ENCODE results near the gene USP13.

Gene USP13

DNA sequence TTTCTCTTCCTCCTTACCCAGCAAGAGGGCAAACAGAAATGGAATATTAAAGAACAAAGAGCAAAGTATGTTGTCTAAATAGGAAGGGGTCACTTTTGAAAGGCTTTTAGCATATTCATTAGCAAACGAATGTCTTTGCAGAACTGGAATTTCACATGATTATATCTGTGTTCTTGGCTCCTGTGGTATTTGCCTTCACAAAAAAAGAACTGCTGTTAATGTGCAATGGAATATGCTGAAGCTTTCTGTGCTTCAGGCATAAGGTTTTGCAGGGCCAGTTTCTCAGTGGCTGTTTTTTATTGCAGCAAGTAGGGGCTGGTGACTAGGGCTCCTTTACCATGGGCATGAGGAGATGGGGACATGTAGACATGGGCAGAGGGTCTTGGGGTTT, 173.4 kb downstream of the USP13 start:
- no peak for ATAC-seq (ENCODE audit: low read depth)
- no peaks in the 10 kb centered on the region for H3K36me3 ChIP-seq (ENCODE audit: low read depth)
- H3K4me3 ChIP-seq (ENCODE audit: severe bottlenecking): no peak overlapping the region
- no peak for DNase-seq (ENCODE audit: low spot score)
- no peaks in the 10 kb centered on the region for H3K4me1 ChIP-seq (ENCODE audit: insufficient read depth, poor library complexity, severe bottlenecking)
- no peaks in the 10 kb centered on the region for H3K27me3 ChIP-seq (ENCODE audit: insufficient read depth, poor library complexity, severe bottlenecking)
- H3K27ac ChIP-seq (ENCODE audit: poor library complexity, severe bottlenecking): no peak overlapping the region
- TF ChIP-seq, protein P1, sequence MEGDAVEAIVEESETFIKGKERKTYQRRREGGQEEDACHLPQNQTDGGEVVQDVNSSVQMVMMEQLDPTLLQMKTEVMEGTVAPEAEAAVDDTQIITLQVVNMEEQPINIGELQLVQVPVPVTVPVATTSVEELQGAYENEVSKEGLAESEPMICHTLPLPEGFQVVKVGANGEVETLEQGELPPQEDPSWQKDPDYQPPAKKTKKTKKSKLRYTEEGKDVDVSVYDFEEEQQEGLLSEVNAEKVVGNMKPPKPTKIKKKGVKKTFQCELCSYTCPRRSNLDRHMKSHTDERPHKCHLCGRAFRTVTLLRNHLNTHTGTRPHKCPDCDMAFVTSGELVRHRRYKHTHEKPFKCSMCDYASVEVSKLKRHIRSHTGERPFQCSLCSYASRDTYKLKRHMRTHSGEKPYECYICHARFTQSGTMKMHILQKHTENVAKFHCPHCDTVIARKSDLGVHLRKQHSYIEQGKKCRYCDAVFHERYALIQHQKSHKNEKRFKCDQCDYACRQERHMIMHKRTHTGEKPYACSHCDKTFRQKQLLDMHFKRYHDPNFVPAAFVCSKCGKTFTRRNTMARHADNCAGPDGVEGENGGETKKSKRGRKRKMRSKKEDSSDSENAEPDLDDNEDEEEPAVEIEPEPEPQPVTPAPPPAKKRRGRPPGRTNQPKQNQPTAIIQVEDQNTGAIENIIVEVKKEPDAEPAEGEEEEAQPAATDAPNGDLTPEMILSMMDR (IDR thresholded peaks at IDR 0.05; ENCODE audit: poor library complexity, severe bottlenecking): no peak
- no peaks in the 10 kb centered on the region for H3K9me3 ChIP-seq (ENCODE audit: severe bottlenecking)

DNA sequence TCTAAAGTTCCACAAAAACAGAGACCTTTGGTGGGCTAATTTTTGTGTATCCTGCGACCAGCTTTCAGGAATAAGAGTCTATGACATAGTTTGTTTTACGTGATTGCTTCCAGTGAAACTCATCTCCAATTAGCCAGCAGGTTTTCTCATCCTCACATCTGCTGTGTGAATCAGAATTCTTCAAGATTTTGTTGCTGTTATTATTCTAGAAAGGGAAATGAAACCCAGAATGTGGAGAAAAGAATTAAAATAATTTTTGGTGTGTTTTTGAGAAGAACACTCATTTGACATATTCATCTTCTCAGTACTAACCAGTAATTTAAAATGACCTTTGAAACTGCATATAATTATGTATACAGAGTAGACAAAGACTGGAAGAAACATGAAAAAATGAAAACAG, 175.9 kb downstream of the USP13 start:
- H3K27me3 ChIP-seq (ENCODE audit: insufficient read depth, poor library complexity, severe bottlenecking): no peaks in the 10 kb centered on the region
- no peaks in the 10 kb centered on the region for H3K36me3 ChIP-seq (ENCODE audit: low read depth)
- no peaks in the 10 kb centered on the region for H3K4me1 ChIP-seq (ENCODE audit: insufficient read depth, poor library complexity, severe bottlenecking)
- H3K9me3 ChIP-seq (ENCODE audit: severe bottlenecking): no peaks in the 10 kb centered on the region
- DNase-seq (ENCODE audit: low spot score): no peak
- TF ChIP-seq, protein P1 (IDR thresholded peaks at IDR 0.05; ENCODE audit: poor library complexity, severe bottlenecking): no peak
- H3K27ac ChIP-seq (ENCODE audit: poor library complexity, severe bottlenecking): no peak overlapping the region
- ATAC-seq (ENCODE audit: low read depth): no peak
- H3K4me3 ChIP-seq (ENCODE audit: severe bottlenecking): no peak overlapping the region

DNA sequence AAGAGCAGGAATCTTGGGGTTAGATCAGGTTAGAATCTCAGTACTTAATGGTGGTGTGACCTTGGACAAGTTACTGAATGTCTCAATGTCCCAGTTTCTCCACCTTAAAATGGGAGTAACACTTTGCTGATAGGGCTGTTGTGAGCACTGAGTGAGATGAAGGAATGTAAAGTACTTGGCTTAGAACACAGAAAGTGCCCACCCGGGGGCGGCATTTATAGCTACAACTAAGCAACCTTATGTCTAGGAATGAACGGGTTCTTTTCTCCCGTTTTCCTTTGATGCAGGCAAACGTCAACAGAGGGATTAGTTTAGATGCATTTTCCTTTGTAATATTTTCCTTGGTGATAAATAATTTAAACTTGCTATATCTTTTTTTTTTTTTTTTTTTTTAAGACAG, 176.6 kb downstream of the USP13 start:
- ATAC-seq (ENCODE audit: low read depth) (no peak), DNase-seq (ENCODE audit: low spot score) (no peak)
- no peak overlapping the region for H3K27ac ChIP-seq (ENCODE audit: poor library complexity, severe bottlenecking)
- TF ChIP-seq, protein P1 (IDR thresholded peaks at IDR 0.05; ENCODE audit: poor library complexity, severe bottlenecking): no peak
- H3K27me3 ChIP-seq (ENCODE audit: insufficient read depth, poor library complexity, severe bottlenecking): no peaks in the 10 kb centered on the region
- no peaks in the 10 kb centered on the region for H3K4me1 ChIP-seq (ENCODE audit: insufficient read depth, poor library complexity, severe bottlenecking)
- H3K9me3 ChIP-seq (ENCODE audit: severe bottlenecking): no peaks in the 10 kb centered on the region
- H3K4me3 ChIP-seq (ENCODE audit: severe bottlenecking): no peak overlapping the region
- no peaks in the 10 kb centered on the region for H3K36me3 ChIP-seq (ENCODE audit: low read depth)

DNA sequence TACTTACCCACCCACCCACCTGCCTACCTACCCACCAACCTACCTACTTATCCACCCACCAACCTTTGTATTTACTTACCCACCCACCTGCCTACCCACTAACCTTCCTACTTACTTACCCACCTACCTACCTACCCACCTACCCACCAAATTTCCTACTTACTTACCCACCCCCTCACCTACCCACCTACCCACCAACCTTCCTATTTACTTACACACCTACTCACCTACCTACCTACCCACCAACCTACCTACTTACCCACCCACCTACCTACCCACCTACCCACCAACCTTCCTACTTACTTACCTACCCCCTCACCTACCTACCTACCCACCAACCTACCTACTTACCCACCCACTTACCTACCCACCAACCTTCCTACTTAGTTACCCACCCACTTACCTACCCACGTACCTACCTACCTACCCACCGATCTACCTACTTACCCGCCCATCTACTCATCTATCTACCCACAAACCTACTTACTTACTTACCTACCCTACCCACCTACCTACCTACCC, 179.6 kb downstream of the USP13 start:
- Histone ChIP-seq H3K27ac (ENCODE audit: poor library complexity, severe bottlenecking) (no peak overlapping the region), H3K4me3 (ENCODE audit: severe bottlenecking) (no peak overlapping the region), H3K36me3 (ENCODE audit: low read depth) (no peaks in the 10 kb centered on the region), H3K27me3 (ENCODE audit: insufficient read depth, poor library complexity, severe bottlenecking) (no peaks in the 10 kb centered on the region), H3K9me3 (ENCODE audit: severe bottlenecking) (no peaks in the 10 kb centered on the region), H3K4me1 (ENCODE audit: insufficient read depth, poor library complexity, severe bottlenecking) (no peaks in the 10 kb centered on the region)
- DNase-seq (ENCODE audit: low spot score) (no peak), ATAC-seq (ENCODE audit: low read depth) (no peak)
- TF ChIP-seq, protein P1 (IDR thresholded peaks at IDR 0.05; ENCODE audit: poor library complexity, severe bottlenecking): no peak

DNA sequence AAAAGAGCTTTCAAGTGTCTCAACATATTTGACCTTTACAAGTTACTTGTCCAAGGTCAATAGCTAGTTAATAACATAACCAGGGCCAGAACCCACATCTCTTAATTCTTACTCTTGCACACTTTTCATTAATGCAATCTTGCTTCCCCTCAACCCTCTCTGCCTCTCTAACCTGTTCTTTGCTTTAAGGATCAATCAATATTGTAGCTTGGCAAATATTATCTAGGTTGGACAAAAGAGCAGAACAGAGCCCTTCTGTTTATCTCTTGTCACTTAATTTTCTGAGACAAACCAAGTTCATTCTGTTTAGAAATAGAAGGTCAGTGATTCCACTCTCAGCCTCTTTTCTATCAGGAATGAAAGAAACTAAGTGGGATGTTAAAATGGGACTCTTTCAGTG, 180.5 kb downstream of the USP13 start:
- ATAC-seq (ENCODE audit: low read depth) (no peak), DNase-seq (ENCODE audit: low spot score) (no peak)
- TF ChIP-seq, protein P1 (IDR thresholded peaks at IDR 0.05; ENCODE audit: poor library complexity, severe bottlenecking): no peak

More for the DNA sequence above, 180.5 kb downstream of the USP13 start:
- H3K9me3 ChIP-seq (ENCODE audit: severe bottlenecking): no peaks in the 10 kb centered on the region
- H3K36me3 ChIP-seq (ENCODE audit: low read depth): no peaks in the 10 kb centered on the region
- no peaks in the 10 kb centered on the region for H3K27me3 ChIP-seq (ENCODE audit: insufficient read depth, poor library complexity, severe bottlenecking)
- no peak overlapping the region for H3K27ac ChIP-seq (ENCODE audit: poor library complexity, severe bottlenecking)
- no peak overlapping the region for H3K4me3 ChIP-seq (ENCODE audit: severe bottlenecking)
- H3K4me1 ChIP-seq (ENCODE audit: insufficient read depth, poor library complexity, severe bottlenecking): no peaks in the 10 kb centered on the region
